IPS-20b (cell line): Measurements from ENCODE around the gene FGD2.

Source experiments
- H3K27ac ChIP-seq: one replicate; pipeline ENCODE4 v1.5.1; 2013; ENCODE audit warnings: low read length
- H3K27me3 ChIP-seq: 2 replicates; pipeline ENCODE4 v1.6.1; 2013; ENCODE audit warnings: mild to moderate bottlenecking, low read length, inconsistent platforms; ENCODE audit not compliant: insufficient read depth
- H3K36me3 ChIP-seq: 2 replicates; pipeline ENCODE4 v1.6.1; 2013; ENCODE audit warnings: low read depth, mild to moderate bottlenecking, inconsistent platforms, low read length, moderate library complexity; ENCODE audit not compliant: insufficient read depth
- H3K4me1 ChIP-seq: 2 replicates; pipeline ENCODE4 v1.6.1; 2013; ENCODE audit warnings: mild to moderate bottlenecking, control low read depth, inconsistent platforms, low read length, moderate library complexity; ENCODE audit not compliant: insufficient read depth
- H3K4me3 ChIP-seq: 2 replicates; pipeline ENCODE4 v1.5.1; 2013; ENCODE audit warnings: mild to moderate bottlenecking, low read length, inconsistent platforms
- H3K9ac ChIP-seq: 2 replicates; pipeline ENCODE4 v1.6.1; 2013; ENCODE audit warnings: low read depth, mild to moderate bottlenecking, inconsistent platforms, low read length, moderate library complexity
- H3K9me3 ChIP-seq: 2 replicates; pipeline ENCODE4 v1.6.1; 2013; ENCODE audit warnings: mild to moderate bottlenecking, low read depth, low read length, inconsistent platforms; ENCODE audit not compliant: insufficient read depth

The FGD2 gene, protein sequence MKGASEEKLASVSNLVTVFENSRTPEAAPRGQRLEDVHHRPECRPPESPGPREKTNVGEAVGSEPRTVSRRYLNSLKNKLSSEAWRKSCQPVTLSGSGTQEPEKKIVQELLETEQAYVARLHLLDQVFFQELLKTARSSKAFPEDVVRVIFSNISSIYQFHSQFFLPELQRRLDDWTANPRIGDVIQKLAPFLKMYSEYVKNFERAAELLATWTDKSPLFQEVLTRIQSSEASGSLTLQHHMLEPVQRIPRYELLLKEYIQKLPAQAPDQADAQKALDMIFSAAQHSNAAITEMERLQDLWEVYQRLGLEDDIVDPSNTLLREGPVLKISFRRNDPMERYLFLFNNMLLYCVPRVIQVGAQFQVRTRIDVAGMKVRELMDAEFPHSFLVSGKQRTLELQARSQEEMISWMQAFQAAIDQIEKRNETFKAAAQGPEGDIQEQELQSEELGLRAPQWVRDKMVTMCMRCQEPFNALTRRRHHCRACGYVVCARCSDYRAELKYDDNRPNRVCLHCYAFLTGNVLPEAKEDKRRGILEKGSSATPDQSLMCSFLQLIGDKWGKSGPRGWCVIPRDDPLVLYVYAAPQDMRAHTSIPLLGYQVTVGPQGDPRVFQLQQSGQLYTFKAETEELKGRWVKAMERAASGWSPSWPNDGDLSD

DNA sequence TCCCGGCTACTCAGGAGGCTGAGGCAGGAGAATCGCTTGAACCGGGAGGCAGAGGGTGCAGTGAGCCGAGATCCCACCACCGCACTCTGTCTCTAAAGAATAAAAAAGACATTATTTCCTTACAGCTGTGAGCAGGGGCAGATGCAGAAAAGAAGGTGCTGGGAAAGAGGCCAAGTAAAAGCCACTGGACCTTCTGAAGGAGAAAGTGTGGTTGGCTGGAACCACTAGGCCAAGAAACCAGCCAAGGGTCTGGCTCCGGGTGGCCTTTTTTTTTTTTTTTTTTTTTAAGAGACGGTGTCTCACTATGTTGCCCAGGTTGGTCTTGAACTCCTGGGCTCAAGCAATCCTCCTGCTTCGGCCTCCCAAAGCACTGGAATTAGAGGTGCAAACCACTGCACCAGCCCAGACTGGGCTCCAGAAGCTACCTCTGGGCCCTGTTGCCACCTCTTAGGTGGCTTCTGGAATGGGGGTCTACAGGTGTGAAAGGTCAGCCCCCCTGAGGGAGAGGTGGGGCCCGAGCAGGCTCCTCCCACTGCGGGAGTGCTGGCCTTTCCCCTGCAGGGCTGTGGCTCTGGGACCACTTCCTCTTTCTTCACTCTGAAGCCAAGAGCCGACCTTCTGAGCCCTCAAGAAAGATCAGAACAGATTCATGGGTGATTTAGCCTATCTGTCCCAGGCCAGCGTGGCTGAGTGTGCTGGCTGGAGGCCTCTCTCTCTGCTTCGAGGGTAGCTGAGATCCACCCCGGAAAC lies at the start of gene FGD2:
FGD2 (plus strand) TSS at position 595 of the 750 bp plus-strand sequence. CDS start 163 bp downstream, outside the sequence.
- Histone ChIP-seq H3K27me3 (no peaks in the 10 kb centered on the region), H3K27ac (no peak within 1 kb of the TSS), H3K4me3 (no peak within 1 kb of the TSS), H3K9me3 (no peaks in the 10 kb centered on the region), H3K4me1 (no peaks in the 10 kb centered on the region), H3K9ac (no peak within 1 kb of the TSS), H3K36me3 (no peaks in the 10 kb centered on the region)

DNA sequence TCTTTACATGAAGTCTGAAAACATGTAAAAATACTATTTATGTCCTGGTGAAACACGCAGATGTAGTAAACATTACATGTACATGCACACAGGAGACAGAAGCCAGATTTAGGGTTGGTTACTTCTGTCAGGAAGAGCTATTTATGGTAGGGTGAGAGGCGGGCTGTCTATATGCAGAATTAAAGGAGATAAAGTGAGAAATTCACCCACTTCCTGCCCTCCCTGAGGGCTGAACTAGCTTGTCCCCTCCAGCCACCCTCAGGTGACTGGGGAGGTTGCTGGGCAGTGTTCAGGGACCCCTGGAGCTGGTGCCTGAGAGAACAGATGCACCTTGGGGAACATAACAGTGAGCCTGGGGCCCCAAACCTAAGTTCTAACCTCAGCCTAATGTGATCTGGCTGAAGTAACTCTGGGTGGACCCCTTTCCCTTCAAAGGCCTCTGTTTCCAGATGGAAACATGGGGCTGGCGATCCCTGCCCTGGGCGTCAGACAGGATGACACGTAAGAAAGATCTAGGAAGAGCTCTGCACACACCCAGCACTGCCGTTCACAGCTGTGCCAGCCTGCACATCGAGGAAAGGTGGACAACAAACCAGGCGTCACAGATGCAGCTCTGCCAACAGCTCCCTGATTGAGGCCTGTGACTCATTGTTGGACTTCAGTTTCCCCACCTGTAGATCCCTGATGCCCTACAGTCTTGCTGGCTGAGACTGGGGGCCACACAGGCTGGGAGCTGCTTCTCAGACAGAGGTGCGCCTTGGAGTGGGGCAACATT lies 49.6 kb upstream of the FGD2 start:
- no peak overlapping the region for H3K27ac ChIP-seq
- H3K4me1 ChIP-seq = no peaks in the 10 kb centered on the region
- H3K36me3 ChIP-seq = no peaks in the 10 kb centered on the region
- no peaks in the 10 kb centered on the region for H3K27me3 ChIP-seq
- no peak overlapping the region for H3K9ac ChIP-seq
- H3K9me3 ChIP-seq = no peaks in the 10 kb centered on the region
- no peak overlapping the region for H3K4me3 ChIP-seq

DNA sequence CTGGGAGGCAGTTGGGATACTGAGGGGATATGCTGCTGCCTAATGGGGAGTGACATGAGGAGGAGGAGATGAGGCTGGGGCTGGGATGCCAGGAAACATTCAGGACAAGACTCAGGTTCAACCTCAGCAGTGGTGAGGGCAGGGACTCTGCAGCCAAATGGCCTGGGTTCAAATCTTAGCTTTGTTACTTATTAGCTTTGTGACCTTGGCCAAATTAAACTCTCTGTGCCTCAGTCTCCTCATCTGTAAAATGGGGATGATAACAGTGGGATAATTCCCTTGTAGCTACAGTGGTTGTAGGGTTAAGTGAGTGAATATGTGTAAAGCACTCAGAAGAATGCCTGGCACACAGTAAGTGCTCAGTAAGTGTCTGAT lies 49.0 kb upstream of the FGD2 start:
- no peak overlapping the region for H3K4me3 ChIP-seq
- H3K9ac ChIP-seq = no peak overlapping the region
- H3K27ac ChIP-seq = no peak overlapping the region
- no peaks in the 10 kb centered on the region for H3K9me3 ChIP-seq
- H3K4me1 ChIP-seq = no peaks in the 10 kb centered on the region
- no peaks in the 10 kb centered on the region for H3K36me3 ChIP-seq
- no peaks in the 10 kb centered on the region for H3K27me3 ChIP-seq

DNA sequence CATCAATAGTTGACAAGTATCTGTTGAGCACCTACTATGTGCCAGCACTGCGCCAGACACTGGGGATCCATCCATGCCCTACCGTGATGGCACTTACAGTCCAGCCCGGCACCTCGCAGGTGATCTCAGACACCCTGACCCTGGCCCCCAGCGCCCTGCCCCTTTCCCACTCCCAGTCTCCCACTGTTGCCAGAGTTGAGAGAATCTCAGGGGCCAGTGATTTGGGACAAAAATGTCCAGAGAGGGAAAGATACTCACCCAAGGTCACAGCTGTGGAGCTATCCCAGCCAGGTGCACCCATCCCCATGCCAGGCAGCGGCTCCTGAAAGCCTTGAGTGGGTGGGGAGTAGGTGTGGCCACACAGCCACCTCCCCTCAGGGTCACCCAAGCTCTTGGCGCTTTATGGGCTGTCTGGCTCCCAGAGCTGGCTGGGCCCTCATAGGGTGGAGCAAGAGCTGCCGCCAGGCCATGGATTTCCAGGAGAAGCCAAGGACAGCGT lies 47.6 kb upstream of the FGD2 start:
- no peaks in the 10 kb centered on the region for H3K4me1 ChIP-seq
- H3K27me3 ChIP-seq = no peaks in the 10 kb centered on the region
- H3K9ac ChIP-seq = no peak overlapping the region
- H3K36me3 ChIP-seq = no peaks in the 10 kb centered on the region
- no peak overlapping the region for H3K4me3 ChIP-seq
- no peaks in the 10 kb centered on the region for H3K9me3 ChIP-seq
- H3K27ac ChIP-seq = no peak overlapping the region

DNA sequence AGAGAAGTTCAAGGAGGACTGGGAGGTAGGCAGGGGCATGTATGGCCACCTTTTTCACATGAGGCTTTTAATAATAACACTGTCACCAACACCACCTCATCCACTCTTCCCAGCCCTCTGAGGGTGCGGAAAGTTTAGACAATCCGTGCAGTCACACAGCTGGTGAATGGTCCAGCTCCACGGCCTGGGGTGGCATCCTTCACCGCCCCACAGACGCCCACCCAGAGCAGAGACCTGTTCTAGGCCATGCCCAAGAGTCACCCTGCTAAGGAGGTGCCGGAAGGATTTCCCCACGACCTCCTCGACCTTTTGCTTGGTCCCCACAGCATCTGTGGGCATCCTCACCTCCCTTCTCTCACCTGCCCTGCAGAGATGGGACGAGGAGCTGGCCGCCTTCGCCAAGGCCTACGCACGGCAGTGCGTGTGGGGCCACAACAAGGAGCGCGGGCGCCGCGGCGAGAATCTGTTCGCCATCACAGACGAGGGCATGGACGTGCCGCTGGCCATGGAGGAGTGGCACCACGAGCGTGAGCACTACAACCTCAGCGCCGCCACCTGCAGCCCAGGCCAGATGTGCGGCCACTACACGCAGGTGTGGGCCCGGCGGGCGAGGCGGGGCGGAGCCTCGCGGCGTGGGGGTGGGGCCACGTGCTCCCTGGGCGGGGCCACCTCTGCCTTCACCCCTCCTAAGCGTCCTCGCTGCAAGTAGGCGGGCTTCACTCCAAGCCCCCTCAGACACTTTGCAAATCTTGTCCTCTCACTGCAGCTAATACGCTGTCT lies 46.5 kb upstream of the FGD2 start:
- Histone ChIP-seq H3K4me3 (no peak overlapping the region), H3K36me3 (no peaks in the 10 kb centered on the region), H3K4me1 (no peaks in the 10 kb centered on the region; the same call in 1 of the 2 replicates), H3K9ac (no peak overlapping the region), H3K27me3 (no peaks in the 10 kb centered on the region), H3K27ac (no peak overlapping the region), H3K9me3 (no peaks in the 10 kb centered on the region)

DNA sequence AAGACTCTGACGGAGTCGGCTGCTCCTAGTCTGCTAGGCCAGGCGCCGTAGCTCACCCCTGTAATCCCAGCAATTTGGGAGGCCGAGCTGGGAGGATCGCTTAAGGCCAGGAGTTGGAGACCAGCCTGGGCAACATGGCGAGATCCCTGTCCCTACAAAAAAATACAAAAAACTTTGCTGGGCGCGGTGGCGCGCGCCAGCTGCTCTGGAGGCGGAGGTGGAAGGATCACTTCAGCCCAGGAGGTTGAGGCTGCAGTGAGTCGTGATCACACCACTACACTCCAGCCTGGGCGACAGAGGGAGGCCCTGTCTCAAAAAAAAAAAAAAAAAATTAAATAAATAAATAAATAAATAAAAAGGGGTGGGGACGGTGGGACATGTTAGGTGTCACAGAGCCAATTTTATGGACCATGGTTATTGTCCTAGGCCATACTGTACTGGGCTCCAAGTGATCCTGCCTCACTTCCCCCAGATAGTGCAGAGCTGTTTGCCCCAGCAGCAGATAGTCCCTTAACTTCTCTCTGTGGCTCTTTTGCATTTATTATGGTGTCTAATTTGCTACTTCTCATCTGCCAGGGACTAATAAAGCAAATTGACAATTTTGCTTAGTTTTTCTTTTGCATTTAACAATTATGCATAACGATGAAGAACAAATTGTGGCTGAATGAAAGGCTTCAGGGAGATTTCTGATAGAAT lies 45.8 kb upstream of the FGD2 start:
- Histone ChIP-seq H3K4me3 (no peak overlapping the region), H3K9me3 (no peaks in the 10 kb centered on the region), H3K27me3 (no peaks in the 10 kb centered on the region), H3K27ac (no peak overlapping the region), H3K36me3 (no peaks in the 10 kb centered on the region), H3K9ac (no peak overlapping the region), H3K4me1 (no peaks in the 10 kb centered on the region; the same call in 1 of the 2 replicates)

DNA sequence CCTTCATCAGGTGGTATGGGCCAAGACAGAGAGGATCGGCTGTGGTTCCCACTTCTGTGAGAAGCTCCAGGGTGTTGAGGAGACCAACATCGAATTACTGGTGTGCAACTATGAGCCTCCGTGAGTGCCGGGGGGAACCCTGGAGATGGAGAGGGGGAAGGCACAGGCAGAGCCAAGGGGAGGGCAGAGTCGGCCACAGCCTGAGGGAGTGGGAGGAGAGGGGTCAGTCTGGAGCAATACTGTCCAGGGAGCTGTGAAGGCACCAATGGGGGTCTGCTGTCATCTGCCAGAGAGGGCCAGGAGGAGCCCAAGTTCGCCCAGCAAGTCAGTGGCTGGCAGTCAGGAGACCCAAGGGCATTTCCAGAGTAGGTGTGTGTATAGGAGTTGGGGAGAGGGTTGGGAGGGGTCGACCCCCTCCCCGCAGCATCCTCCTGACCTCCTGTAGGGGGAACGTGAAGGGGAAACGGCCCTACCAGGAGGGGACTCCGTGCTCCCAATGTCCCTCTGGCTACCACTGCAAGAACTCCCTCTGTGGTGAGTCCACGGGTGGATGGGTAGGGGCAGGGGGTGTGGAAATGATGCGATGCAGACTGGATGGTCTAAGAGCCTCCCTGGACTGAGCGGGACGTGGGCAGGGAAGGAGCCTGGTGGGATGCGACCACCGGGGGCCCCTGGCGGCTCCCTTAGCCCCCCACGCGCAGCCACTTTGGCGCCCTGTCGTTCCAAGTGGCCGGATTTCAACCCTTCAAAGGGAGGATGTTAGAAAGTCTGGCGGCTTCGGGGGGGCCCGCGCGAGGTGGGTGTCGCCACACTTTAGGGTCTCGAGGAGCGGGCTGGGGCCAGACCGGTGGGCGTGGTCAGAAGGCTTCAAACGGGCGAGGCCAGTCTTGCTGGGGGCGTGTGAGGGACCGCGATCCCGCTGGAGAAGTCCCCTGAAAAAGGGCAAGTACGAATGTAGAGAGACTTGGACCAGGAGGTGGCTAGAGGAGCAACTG lies 43.7 kb upstream of the FGD2 start:
- Histone ChIP-seq H3K9me3 (no peaks in the 10 kb centered on the region), H3K36me3 (no peaks in the 10 kb centered on the region), H3K4me3 (no peak overlapping the region), H3K27me3 (no peaks in the 10 kb centered on the region), H3K27ac (no peak overlapping the region), H3K4me1 (no peaks in the 10 kb centered on the region; the same call in 1 of the 2 replicates), H3K9ac (no peak overlapping the region)

DNA sequence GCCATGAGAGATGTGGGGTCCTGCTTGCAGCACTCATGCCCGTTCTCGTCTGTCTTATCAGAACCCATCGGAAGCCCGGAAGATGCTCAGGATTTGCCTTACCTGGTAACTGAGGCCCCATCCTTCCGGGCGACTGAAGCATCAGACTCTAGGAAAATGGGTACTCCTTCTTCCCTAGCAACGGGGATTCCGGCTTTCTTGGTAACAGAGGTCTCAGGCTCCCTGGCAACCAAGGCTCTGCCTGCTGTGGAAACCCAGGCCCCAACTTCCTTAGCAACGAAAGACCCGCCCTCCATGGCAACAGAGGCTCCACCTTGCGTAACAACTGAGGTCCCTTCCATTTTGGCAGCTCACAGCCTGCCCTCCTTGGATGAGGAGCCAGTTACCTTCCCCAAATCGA lies 42.6 kb upstream of the FGD2 start:
- Histone ChIP-seq H3K27ac (no peak overlapping the region), H3K27me3 (no peaks in the 10 kb centered on the region), H3K36me3 (peaks cover 10% of the 10 kb centered on the region), H3K9ac (no peak overlapping the region), H3K9me3 (no peaks in the 10 kb centered on the region), H3K4me1 (no peaks in the 10 kb centered on the region; the same call in 1 of the 2 replicates), H3K4me3 (no peak overlapping the region)

DNA sequence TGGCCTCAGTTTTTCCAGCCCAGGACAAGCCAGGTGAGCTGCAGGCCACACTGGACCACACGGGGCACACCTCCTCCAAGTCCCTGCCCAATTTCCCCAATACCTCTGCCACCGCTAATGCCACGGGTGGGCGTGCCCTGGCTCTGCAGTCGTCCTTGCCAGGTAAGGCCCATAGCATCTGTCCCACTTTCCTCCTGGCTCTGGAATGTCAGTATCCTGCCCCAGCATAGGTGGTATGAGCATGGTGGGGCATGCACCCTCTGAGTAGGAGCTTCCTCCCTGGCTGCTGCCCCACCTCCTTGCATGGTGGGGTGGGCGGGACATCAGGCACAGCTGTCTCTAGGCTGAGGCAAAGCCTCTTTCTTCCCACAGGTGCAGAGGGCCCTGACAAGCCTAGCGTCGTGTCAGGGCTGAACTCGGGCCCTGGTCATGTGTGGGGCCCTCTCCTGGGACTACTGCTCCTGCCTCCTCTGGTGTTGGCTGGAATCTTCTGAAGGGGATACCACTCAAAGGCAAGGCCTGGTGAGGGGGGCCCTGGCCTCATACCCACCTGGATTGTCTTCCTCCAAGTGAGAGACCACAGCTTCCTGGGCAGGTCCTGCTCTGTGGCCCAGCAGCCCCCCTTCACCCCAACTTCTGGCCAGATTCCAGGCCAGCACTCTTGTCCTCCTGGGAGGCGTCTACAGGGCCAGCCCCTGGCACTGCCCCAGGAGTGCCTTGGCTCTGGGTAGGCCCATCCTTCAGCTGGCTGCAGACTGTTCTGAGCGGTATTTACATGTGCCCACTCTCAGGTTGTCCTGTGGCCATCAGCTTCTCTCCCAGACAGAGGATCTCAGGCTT lies 41.8 kb upstream of the FGD2 start:
- Histone ChIP-seq H3K9me3 (no peaks in the 10 kb centered on the region), H3K4me1 (no peaks in the 10 kb centered on the region; the same call in 1 of the 2 replicates), H3K27ac (no peak overlapping the region), H3K36me3 (peaks cover 18% of the 10 kb centered on the region), H3K9ac (no peak overlapping the region), H3K4me3 (no peak overlapping the region), H3K27me3 (no peaks in the 10 kb centered on the region)
